Stromal cell of bone marrow (primary cell): ENCODE results near the gene NEURL4.

ENCODE experiments used
- DNase-seq: peaks from one replicate; pipeline ENCODE4 v3.0.0-alpha.2; 2012; ENCODE audit warnings: low read depth

The NEURL4 gene

DNA sequence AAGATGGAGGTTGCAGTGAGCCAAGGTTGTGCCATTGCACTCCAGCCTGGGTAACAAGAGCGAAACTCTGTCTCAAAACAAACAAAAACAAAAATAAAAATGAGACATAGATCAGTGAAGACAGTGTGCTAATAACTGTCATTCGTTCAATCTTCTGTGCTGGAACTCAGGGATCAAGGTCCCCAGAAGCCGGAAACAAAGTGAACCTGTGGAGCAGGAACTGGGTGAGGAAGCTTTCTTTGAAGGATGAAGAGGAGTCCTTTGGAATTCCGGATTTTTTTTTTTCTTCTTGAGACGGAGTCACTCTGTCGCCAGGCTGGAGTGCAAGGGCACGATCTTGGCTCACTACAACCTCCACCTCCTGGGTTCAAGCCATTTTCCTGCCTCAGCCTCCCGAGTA is 49.7 kb downstream of the NEURL4 start:
- DNase-seq: no peak

GRCh38 chr17:7266784-7267183 is 62.4 kb downstream of the NEURL4 start:
- no peak for DNase-seq
